GM03348 (cell line): ENCODE data around the gene MRPL21.
"Not testable (repeated sequence)": the region's sequence is repeated elsewhere in the genome, so short reads cannot be mapped to it uniquely, and the experiment has no call there.

Source experiments
- DNase-seq: peaks from one replicate; pipeline ENCODE4 v3.0.0; 2012; ENCODE audit warnings: low spot score

MRPL21 gene

GRCh38 chr11:68868221-68868835 lies 35.3 kb downstream of the MRPL21 start:
- DNase-seq: no peak

DNA sequence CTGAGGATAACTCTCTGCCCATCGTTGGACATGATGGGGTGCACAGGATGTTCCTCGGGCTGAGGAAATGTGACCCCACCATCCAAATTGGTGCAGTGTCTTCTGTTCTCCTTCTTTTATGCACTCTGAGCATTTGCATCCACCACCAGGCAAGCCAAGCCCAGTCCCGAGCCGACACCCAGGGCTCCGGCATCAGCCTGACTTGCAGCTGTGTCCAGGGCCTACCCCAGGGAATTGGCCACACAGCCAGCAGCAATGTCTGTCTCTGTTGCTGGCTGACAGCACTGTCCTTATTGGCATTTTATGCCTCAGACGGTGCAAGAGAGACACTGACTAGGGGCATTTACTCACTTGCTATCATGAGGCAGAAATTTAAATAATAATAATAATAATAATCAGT lies 36.6 kb downstream of the MRPL21 start:
- no peak for DNase-seq

- no peak for DNase-seq
Measured at GRCh38 chr11:68865241-68865640, 38.4 kb downstream of the MRPL21 start.

GRCh38 chr11:68863553-68864265 lies 39.9 kb downstream of the MRPL21 start:
- no peak for DNase-seq

DNA sequence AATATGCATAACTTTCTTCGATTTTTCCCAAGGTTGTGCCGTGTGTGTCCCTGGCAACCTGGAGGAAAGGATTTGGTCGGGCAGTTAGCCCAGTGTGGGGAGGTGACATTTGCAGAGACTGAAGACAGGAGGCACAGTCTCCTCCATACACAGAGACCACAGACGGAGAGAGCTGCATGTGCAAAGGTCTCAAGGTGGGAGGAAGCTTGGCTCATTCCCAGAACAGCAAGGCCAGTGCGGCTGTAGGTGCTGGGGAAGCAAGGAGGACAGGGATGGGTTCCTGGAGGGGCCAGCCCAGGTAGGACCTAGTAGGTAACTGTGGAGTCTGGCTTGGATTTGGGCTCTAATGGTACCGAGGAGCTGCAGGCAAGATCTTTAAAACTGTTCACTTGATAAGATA lies 41.2 kb downstream of the MRPL21 start:
- no peak for DNase-seq

GRCh38 chr11:68859123-68859522 lies 44.5 kb downstream of the MRPL21 start:
- no peak for DNase-seq

- DNase-seq: no peak
Measured at GRCh38 chr11:68857037-68857586, 46.5 kb downstream of the MRPL21 start.

- not testable (repeated sequence) for DNase-seq
Measured at GRCh38 chr11:68856425-68857030, 47.1 kb downstream of the MRPL21 start.

DNA sequence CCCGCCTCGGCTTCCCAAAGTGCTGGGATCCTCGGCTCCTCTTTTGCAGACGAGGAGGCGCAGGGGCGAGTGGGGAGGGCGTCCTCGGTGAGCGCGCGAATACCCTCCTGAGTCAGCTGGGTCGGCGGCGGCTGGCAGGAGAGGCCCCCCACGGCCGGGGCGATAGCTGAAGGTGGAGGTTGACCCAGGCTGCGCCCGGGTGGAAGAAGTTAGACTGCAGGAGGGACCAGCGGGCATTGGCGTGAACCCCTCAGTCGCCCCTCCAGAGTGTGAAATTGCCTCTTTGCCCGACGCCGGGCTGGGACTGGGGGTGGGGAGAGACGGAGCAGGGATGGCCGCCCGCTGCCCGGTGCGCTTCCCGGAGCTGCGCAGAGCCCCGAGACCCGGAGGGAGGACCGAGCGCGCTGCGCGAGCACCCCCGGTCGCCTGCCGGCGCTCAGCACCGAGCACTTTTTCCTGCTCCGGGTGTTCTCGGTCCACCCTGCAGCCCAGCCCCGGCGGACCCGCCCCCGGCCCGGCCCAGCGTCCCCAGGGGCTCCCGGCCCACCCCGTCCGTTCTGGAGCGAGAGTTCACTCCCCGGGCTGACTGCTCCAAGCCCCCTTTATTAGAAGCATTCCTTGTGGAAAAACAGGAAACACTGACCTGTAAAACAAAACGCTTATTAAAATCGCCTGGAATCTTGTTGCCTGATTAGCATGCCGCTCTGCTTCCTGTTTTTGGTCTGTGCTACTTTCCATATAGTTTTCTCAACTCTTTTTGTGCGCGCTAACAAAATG lies 48.2 kb downstream of the MRPL21 start:
- DNase-seq: peak; percentile 82

- no peak for DNase-seq
Measured at GRCh38 chr11:68854273-68854958, 49.2 kb downstream of the MRPL21 start.

DNA sequence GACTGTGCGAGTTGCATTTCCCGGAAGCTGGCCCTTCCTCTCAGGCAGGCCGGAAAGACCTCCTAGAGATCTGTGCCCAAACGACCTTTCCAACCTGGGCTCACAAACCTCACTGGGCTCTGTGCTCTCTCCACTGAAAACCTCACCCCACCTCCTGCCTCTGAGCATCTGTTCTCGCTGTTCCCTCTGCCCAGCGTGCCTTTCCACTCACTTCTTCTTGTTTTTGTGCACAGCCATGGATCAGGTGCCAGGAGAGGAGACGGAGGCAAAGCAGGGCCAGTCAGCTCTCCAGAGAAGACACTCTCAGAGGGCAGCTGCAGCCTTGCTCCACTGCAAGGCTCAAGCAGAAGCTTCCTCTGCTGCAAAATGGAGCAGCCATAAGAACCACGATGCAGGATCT lies 51.0 kb downstream of the MRPL21 start:
- no peak for DNase-seq

DNA sequence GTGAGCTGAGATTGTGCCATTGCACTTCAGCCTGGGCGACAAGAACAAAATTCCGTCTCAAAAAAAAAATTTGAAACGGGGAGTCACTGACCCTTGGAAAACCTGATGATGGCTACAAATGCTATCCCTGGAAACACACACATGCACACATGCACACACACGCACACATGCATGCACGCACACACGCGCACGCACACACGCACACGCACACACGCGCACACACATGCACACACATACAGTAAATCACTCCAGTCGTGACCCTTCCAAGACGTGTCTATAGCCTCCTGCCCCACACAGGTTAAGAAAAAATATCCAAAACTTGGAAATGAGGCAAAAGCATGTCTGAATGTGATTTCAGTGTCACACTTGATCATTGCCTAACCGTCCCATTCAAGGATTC lies 55.2 kb downstream of the MRPL21 start:
- no peak for DNase-seq

DNA sequence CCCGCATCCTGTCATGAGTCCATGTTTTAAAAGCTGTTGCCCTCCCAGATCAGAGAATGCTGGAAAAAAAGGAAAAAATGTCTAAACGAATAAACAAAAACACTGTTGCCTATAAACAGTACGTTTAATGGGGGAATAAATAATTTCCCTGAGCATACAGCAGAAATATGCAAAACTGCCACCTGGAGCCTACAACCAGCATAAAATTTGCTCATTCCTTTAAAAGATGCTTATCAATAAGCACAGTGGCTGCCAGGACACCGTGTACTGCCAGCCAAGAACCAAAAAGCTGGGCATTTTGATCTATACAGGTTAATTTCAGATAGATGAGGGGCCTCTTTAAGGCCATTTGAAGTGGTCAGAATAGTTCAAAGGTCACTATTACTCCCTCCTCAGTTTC lies 56.2 kb downstream of the MRPL21 start:
- no peak for DNase-seq

GRCh38 chr11:68845351-68846002 lies 58.2 kb downstream of the MRPL21 start:
- DNase-seq: no peak

DNA sequence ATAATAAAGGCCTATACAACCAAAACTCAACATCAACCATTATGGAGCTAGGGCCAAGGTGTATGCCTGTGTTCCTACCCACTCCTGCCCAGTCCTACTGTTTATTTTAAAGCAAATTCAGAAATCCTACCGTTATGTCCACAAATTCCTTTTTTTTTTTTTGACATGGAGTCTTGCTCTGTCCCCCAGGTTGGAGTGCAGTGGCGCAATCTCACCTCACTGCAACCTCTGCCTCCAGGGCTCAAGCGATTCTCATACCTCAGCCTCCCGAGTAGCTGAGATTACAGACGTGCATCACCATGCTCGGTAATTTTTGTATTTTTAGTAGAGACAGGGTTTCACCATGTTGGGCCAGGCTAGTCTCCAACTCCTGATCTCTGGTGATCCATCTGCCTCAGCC lies 58.8 kb downstream of the MRPL21 start:
- DNase-seq: no peak

DNA sequence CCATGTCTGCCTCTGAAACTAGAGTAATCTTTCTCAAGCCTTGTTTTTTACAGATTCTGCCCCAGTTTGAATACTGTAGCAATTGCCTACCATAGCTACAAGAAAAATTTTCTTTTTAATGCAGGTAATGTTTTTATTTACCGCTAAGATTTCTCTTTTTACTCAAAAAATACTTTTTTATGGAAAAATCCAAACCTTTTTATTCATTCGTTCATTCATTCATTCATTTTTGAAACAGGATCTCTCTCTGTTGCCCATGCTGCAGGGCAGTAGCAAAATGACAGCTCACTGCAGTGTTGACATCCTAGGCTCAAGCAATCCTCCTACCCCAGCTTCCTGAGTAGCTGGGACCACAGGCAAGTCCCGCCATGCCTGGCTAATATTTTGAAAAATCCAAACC lies 59.3 kb downstream of the MRPL21 start:
- no peak for DNase-seq

- no peak for DNase-seq
Measured at GRCh38 chr11:68843703-68844312, 59.8 kb downstream of the MRPL21 start.

GRCh38 chr11:68843052-68843561 lies 60.5 kb downstream of the MRPL21 start:
- peak; percentile 38 for DNase-seq

GRCh38 chr11:68842427-68843051 lies 61.1 kb downstream of the MRPL21 start:
- no peak for DNase-seq
